Panc1 (cell line): ENCODE results near the gene POF1B. TPM values are rescaled to one million over a fixed set of nuclear protein-coding genes. Genes with fewer than 3 reads are reported as not detected.
A peak's percentile ranks its signal among the peaks of the same experiment; 100 is the strongest.

Source experiments
- ATAC-seq: fragments of 200-7000 bp; cut with Tn5 transposase; 2 replicates; pipeline ENCODE4 v1.9.1; 2020; ENCODE audit warnings: mild to moderate bottlenecking, moderate library complexity
- BruUV-seq: library from RNA; stranded (reverse); fragments of 400-500 nt; replicated peaks from 2 replicates; lab custom pipeline; 2021; lab: Mats Ljungman, UMichigan
- CTCF ChIA-PET: fragments of 300-600 bp; sonication (Branson Sonifier 250); formaldehyde crosslinking; loops from one replicate; lab custom pipeline; 2022; ENCODE audit warnings: antibody characterized with exemption; lab: Charles Lee
- POLR2A ChIA-PET: fragments of 300-600 bp; sonication (Branson Sonifier 250); formaldehyde crosslinking; loops from one replicate; lab custom pipeline; 2022; ENCODE audit warnings: antibody characterized with exemption; lab: Charles Lee
- DNase-seq: peaks from one replicate; pipeline ENCODE4 v3.0.0-alpha.2; 2010; ENCODE audit warnings: low read depth, low spot score
- H3K27ac ChIP-seq: 2 replicates; pipeline ENCODE4 v1.5.1; 2011; ENCODE audit warnings: mild to moderate bottlenecking, low read length, inconsistent platforms
- H3K27me3 ChIP-seq: fragments of 200-500 bp; sonication (Bioruptor generic); 2 replicates; pipeline ENCODE4 v1.6.0; 2014; ENCODE audit warnings: low read length, inconsistent platforms; ENCODE audit not compliant: control insufficient read depth, insufficient read depth
- H3K36me3 ChIP-seq: fragments of 200-500 bp; sonication (Bioruptor generic); 2 replicates; pipeline ENCODE4 v1.5.1; 2014; ENCODE audit warnings: inconsistent platforms, mild to moderate bottlenecking, low read length, moderate library complexity; ENCODE audit not compliant: control insufficient read depth, insufficient read depth
- H3K4me1 ChIP-seq: 2 replicates; pipeline ENCODE4 v1.5.1; 2011; ENCODE audit warnings: inconsistent platforms, mild to moderate bottlenecking, low read length, moderate library complexity; ENCODE audit not compliant: control insufficient read depth, insufficient read depth
- H3K4me3 ChIP-seq, 2 experiments: 2 replicates each; pipeline ENCODE4 v1.5.1; 2011 to 2012; ENCODE audit warnings: low read depth in 2 of 2, low read length in 2 of 2, mild to moderate bottlenecking in 2 of 2, inconsistent platforms in 1 of 2, moderate library complexity in 1 of 2
- H3K9me3 ChIP-seq: fragments of 200-500 bp; sonication (Bioruptor generic); 2 replicates; pipeline ENCODE4 v1.5.1; 2014; ENCODE audit warnings: low read depth, mild to moderate bottlenecking, inconsistent platforms, low read length, moderate library complexity; ENCODE audit not compliant: control insufficient read depth, insufficient read depth
- POLR2AphosphoS5 ChIP-seq: IDR thresholded peaks from 2 replicates; pipeline ENCODE4 v1.6.1; 2012; ENCODE audit warnings: mild to moderate bottlenecking, low read depth, low read length, moderate library complexity
- SIN3A ChIP-seq: IDR thresholded peaks from 2 replicates; pipeline ENCODE4 v1.6.1; 2012; ENCODE audit warnings: low read depth, mild to moderate bottlenecking, low read length, moderate library complexity, borderline replicate concordance; ENCODE audit not compliant: insufficient read depth
- TCF7L2 ChIP-seq: IDR thresholded peaks from 2 replicates; pipeline ENCODE4 v1.6.1; 2011; ENCODE audit warnings: mild to moderate bottlenecking, low read depth, low read length, inconsistent platforms
- in situ Hi-C: cut with HindIII; loops from 2 replicates; pipeline ENCODE4 v1.10.0; 2016; ENCODE audit warnings: low sequenced_read_pairs, low pct_unique_long_range_greater_than_20kb
- intact Hi-C: fragments of 100-400 bp; cut with micrococcal nuclease; formaldehyde crosslinking; loops from one replicate; pipeline ENCODE4 v1.10.0; 2022; ENCODE audit not compliant: unreplicated experiment
- total RNA-seq: library from RNA; stranded (reverse); gene quantifications from one replicate; pipeline ENCODE4 v1.2.1, GENCODE V29; 2021; ENCODE audit not compliant: unreplicated experiment
- TF ChIP-seq, protein P1 (sequence below): fragments of 450-650 bp; IDR thresholded peaks from 2 replicates; pipeline ENCODE4 v1.5.1; 2017; ENCODE audit warnings: mild to moderate bottlenecking
- TF ChIP-seq, protein P2 (sequence below), 2 experiments: IDR thresholded peaks; 2 replicates each; pipeline ENCODE4 v1.6.1; 2011 to 2012; ENCODE audit warnings: low read depth in 2 of 2, control low read depth in 1 of 2, low read length in 1 of 2, mild to moderate bottlenecking in 1 of 2, moderate library complexity in 1 of 2; ENCODE audit not compliant: insufficient read depth in 1 of 2

POF1B gene
- total RNA-seq, 1 experiment from 2014 or later = 0.08 TPM

DNA sequence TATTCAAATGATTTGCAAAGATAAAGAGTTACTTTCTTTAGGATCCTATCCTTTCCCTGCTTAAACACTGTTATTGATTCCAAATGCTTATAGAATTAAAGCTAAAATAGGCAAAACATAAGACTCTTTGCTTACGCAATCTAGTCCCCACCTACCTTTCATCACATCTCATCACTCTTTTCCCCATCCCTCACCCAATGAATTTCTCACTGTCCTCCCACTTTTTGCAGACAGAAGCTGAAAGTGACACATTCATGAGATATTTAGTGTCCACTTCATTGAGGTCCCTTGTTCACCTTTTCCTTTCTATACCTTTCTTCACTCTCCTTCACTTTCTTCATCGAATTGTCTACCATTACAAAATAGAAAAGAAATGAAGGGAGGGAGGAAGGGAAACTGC lies 136.3 kb downstream of the POF1B start:
- BruUV-seq = no TSS peak
- Histone ChIP-seq H3K4me3 (peak overlapping the region; percentile 62 to 83), H3K27me3 (no peaks in the 10 kb centered on the region), H3K9me3 (no peaks in the 10 kb centered on the region), H3K4me1 (no peaks in the 10 kb centered on the region), H3K36me3 (no peaks in the 10 kb centered on the region; the same call in 1 of the 2 replicates), H3K27ac (no peak overlapping the region)
- intact Hi-C loops (no loop called here), in situ Hi-C loops (no loop called here)
- ChIA-PET POLR2A (no interaction called here), CTCF (no interaction called here)
- ATAC-seq = no peak
- no peak for DNase-seq
- TF ChIP-seq, protein P1, sequence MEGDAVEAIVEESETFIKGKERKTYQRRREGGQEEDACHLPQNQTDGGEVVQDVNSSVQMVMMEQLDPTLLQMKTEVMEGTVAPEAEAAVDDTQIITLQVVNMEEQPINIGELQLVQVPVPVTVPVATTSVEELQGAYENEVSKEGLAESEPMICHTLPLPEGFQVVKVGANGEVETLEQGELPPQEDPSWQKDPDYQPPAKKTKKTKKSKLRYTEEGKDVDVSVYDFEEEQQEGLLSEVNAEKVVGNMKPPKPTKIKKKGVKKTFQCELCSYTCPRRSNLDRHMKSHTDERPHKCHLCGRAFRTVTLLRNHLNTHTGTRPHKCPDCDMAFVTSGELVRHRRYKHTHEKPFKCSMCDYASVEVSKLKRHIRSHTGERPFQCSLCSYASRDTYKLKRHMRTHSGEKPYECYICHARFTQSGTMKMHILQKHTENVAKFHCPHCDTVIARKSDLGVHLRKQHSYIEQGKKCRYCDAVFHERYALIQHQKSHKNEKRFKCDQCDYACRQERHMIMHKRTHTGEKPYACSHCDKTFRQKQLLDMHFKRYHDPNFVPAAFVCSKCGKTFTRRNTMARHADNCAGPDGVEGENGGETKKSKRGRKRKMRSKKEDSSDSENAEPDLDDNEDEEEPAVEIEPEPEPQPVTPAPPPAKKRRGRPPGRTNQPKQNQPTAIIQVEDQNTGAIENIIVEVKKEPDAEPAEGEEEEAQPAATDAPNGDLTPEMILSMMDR = no peak
- TF ChIP-seq TCF7L2 = no peak
- no peak for TF ChIP-seq POLR2AphosphoS5
- no peak for TF ChIP-seq SIN3A
- TF ChIP-seq, protein P2, sequence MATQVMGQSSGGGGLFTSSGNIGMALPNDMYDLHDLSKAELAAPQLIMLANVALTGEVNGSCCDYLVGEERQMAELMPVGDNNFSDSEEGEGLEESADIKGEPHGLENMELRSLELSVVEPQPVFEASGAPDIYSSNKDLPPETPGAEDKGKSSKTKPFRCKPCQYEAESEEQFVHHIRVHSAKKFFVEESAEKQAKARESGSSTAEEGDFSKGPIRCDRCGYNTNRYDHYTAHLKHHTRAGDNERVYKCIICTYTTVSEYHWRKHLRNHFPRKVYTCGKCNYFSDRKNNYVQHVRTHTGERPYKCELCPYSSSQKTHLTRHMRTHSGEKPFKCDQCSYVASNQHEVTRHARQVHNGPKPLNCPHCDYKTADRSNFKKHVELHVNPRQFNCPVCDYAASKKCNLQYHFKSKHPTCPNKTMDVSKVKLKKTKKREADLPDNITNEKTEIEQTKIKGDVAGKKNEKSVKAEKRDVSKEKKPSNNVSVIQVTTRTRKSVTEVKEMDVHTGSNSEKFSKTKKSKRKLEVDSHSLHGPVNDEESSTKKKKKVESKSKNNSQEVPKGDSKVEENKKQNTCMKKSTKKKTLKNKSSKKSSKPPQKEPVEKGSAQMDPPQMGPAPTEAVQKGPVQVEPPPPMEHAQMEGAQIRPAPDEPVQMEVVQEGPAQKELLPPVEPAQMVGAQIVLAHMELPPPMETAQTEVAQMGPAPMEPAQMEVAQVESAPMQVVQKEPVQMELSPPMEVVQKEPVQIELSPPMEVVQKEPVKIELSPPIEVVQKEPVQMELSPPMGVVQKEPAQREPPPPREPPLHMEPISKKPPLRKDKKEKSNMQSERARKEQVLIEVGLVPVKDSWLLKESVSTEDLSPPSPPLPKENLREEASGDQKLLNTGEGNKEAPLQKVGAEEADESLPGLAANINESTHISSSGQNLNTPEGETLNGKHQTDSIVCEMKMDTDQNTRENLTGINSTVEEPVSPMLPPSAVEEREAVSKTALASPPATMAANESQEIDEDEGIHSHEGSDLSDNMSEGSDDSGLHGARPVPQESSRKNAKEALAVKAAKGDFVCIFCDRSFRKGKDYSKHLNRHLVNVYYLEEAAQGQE (IDR thresholded peaks at IDR 0.05; ENCODE audit: insufficient read depth in 1 of 2, low read depth in 2 of 2, low read length in 1 of 2) = no peak

Other genes with a start within 250 kb of the POF1B start
- gene SATL1, start 135.9 kb downstream of the POF1B start, total RNA-seq = not detected
- gene ZNF711, start 135.7 kb downstream of the POF1B start, total RNA-seq = 3.1 TPM